ENCODE data around the gene NOL6. TPM values are rescaled to one million over a fixed set of nuclear protein-coding genes. Genes with fewer than 3 reads are reported as not detected.

The NOL6 gene
- total and polyA plus RNA-seq, 2 of the 13 experiments (the other 11 are each of a cell fraction or from before 2014, with no cell fraction given): 17.0 to 30.2 TPM

- Histone ChIP-seq H3K9ac (ENCODE audit: insufficient read depth, low read depth, low read length) (no peak overlapping the region), H3K4me3 (replicated peaks in 1 of 3; ENCODE audit: insufficient read depth in 1 of 3, low read depth in 2 of 3, low read length in 3 of 3) (no peak overlapping the region), H3K9me3 (ENCODE audit: low read length) (no peaks in the 10 kb centered on the region), H3K4me1 (ENCODE audit: insufficient read depth, low read length) (peaks cover 33% of the 10 kb centered on the region), H3K27me3 (ENCODE audit: control insufficient read depth in 1 of 2, insufficient read depth in 2 of 2, low read length in 2 of 2) (peaks cover 0 to 6% of the 10 kb centered on the region in 2 experiments; a peak in 2 of 5 replicates), H3K4me2 (ENCODE audit: low read depth, low read length) (no peak overlapping the region), H4K20me1 (ENCODE audit: insufficient read depth, low read length) (no peaks in the 10 kb centered on the region), H3K79me2 (ENCODE audit: insufficient read depth, low read length) (no peaks in the 10 kb centered on the region), H3K27ac (ENCODE audit: extremely low read length, insufficient read depth, low read length) (no peak overlapping the region), H3K36me3 (replicated peaks in 1 of 2; ENCODE audit: control insufficient read depth in 1 of 2, insufficient read depth in 2 of 2, low read length in 2 of 2) (no peaks in the 10 kb centered on the region), H2AFZ (ENCODE audit: low read length) (no peak overlapping the region)
- ChIA-PET POLR2A (interaction anchor here (1.1 to 2.3 kb wide), 5 partner anchors 11 to 51 kb away, joined by 3 to 10 read pairs (median 8); partner anchors contain the start of gene NOL6), CTCF (ENCODE audit: low intra/inter-chr PET ratio, low total read pairs) (interaction anchor here (2.7 kb wide), 1 partner anchor 50 kb away, joined by 21 read pairs; the partner anchor contains the start of gene AQP7)
- ATAC-seq: peak; percentile 16
- intact Hi-C loops (cut with micrococcal nuclease; ENCODE audit: unreplicated experiment): loop anchor here (2.0 kb wide), 1 partner anchor 39 kb away; no protein-coding TSS in a partner anchor
- DNase-seq (ENCODE audit: low spot score): no peak
- no peak for FAIRE-seq
- in situ Hi-C loops (cut with HindIII; ENCODE audit: extremely low pct_ligation_motif_present, low pct_unique_long_range_greater_than_20kb): no loop called here
- no TSS peak for BruUV-seq (replicated peaks)
- WGBS (ENCODE audit: low lambda C conversion rate): 21% methylated on average over 7 of the region's 11 CpGs
- TF ChIP-seq ZBTB46 (CRISPR knock-in tag; IDR thresholded peaks at IDR 0.05; ENCODE audit: borderline replicate concordance): no peak
- no peak for TF ChIP-seq ZNF644 (CRISPR knock-in tag; IDR thresholded peaks at IDR 0.05; ENCODE audit: low read depth)
- TF ChIP-seq ZBTB40 (IDR thresholded peaks at IDR 0.05): no peak
- no peak for TF ChIP-seq ZBTB40 (CRISPR knock-in tag; IDR thresholded peaks at IDR 0.05)
- TF ChIP-seq KLF16 (CRISPR knock-in tag; IDR thresholded peaks at IDR 0.05): no peak
- TF ChIP-seq HNF4A (CRISPR knock-in tag; IDR thresholded peaks at IDR 0.05): peak; percentile 66
- peak; percentile 45; the same call in 1 of the 2 replicates for TF ChIP-seq RARA (CRISPR knock-in tag; IDR thresholded peaks at IDR 0.05)
- TF ChIP-seq ZNF274 (CRISPR knock-in tag; IDR thresholded peaks at IDR 0.05): no peak
- no peak for TF ChIP-seq TFE3 (CRISPR knock-in tag; IDR thresholded peaks at IDR 0.05)
- peak; percentile 32; the same call in 1 of the 2 replicates for TF ChIP-seq ESRRA (CRISPR knock-in tag; IDR thresholded peaks at IDR 0.05; ENCODE audit: low read depth)
- no peak for TF ChIP-seq MZF1 (CRISPR knock-in tag; IDR thresholded peaks at IDR 0.05; ENCODE audit: borderline replicate concordance)
These were observed 19.6 kb downstream of the NOL6 start for GRCh38 chr9:33453999-33454660.

Data from HepG2 (cell line).